Neural cell (in vitro differentiated cells): Measurements from ENCODE around the gene SCLY.

Experiments
- EP300 ChIP-seq: fragments of 450-650 bp; conservative IDR thresholded peaks from 2 replicates; pipeline ENCODE4 v1.6.1; 2014; ENCODE audit warnings: antibody characterized with exemption, mild to moderate bottlenecking, moderate library complexity; ENCODE audit not compliant: poor library complexity, severe bottlenecking
- EZH2 ChIP-seq: fragments of 200-600, 300-800 bp; shearing (Covaris generic), sonication (generic); IDR thresholded peaks from 2 replicates; pipeline ENCODE4 v1.6.1; 2014; ENCODE audit warnings: antibody characterized with exemption, low read length, borderline replicate concordance, mild to moderate bottlenecking; ENCODE audit not compliant: insufficient read depth, poor library complexity, severe bottlenecking
- MXI1 ChIP-seq: fragments of 450-650 bp; conservative IDR thresholded peaks from 2 replicates; pipeline ENCODE4 v1.6.1; 2014; ENCODE audit warnings: antibody characterized with exemption, mild to moderate bottlenecking; ENCODE audit not compliant: poor library complexity, severe bottlenecking
- POLR2AphosphoS5 ChIP-seq: IDR thresholded peaks from 2 replicates; pipeline ENCODE4 v1.6.1; 2012
- RAD21 ChIP-seq: fragments of 450-650 bp; conservative IDR thresholded peaks from 2 replicates; pipeline ENCODE4 v1.6.1; 2014; ENCODE audit warnings: antibody characterized with exemption, mild to moderate bottlenecking, moderate library complexity
- SMC3 ChIP-seq: fragments of 450-650 bp; conservative IDR thresholded peaks from 2 replicates; pipeline ENCODE4 v1.6.1; 2014; ENCODE audit warnings: antibody characterized with exemption, mild to moderate bottlenecking, moderate library complexity; ENCODE audit not compliant: poor library complexity
- TAF1 ChIP-seq: IDR thresholded peaks from 2 replicates; pipeline ENCODE4 v1.6.1; 2012; ENCODE audit warnings: low read depth
- TF ChIP-seq, protein P1 (sequence below): fragments of 450-650 bp; IDR thresholded peaks from 2 replicates; pipeline ENCODE4 v1.5.1; 2014; ENCODE audit warnings: antibody characterized with exemption, mild to moderate bottlenecking, moderate library complexity; ENCODE audit not compliant: poor library complexity, severe bottlenecking

DNA sequence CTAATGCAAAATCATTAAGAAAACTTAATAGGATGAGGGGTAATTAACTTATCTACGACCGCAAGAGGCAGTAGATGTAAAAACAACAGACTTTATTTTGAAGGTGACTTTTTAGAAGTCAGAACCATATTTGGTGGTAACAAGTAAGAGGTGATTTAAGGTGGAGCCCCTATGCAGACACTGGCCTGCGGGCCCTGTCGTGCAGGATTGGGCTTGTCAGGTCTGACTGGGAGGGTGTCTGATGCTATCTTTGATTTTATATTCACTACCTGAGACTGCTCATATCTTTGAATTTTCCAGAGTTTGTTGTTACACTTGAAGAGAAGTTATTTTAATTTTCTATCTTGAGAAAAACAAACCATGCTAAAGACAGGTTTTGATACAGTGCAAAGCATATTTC is 29.1 kb upstream of the SCLY start:
- TF ChIP-seq EP300 (no peak), RAD21 (no peak), SMC3 (no peak), POLR2AphosphoS5 (no peak), EZH2 (no peak), TAF1 (no peak), MXI1 (no peak)
- TF ChIP-seq, protein P1, sequence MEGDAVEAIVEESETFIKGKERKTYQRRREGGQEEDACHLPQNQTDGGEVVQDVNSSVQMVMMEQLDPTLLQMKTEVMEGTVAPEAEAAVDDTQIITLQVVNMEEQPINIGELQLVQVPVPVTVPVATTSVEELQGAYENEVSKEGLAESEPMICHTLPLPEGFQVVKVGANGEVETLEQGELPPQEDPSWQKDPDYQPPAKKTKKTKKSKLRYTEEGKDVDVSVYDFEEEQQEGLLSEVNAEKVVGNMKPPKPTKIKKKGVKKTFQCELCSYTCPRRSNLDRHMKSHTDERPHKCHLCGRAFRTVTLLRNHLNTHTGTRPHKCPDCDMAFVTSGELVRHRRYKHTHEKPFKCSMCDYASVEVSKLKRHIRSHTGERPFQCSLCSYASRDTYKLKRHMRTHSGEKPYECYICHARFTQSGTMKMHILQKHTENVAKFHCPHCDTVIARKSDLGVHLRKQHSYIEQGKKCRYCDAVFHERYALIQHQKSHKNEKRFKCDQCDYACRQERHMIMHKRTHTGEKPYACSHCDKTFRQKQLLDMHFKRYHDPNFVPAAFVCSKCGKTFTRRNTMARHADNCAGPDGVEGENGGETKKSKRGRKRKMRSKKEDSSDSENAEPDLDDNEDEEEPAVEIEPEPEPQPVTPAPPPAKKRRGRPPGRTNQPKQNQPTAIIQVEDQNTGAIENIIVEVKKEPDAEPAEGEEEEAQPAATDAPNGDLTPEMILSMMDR, result no peak
